GM10266 (cell line): Measurements from ENCODE around the gene CNTN4.

Source experiments
- DNase-seq: peaks from one replicate; pipeline ENCODE4 v3.0.0; 2012; ENCODE audit errors: extremely low spot score
- CTCF ChIP-seq: IDR thresholded peaks from 2 replicates; pipeline ENCODE4 v1.5.1; 2012; ENCODE audit warnings: mild to moderate bottlenecking, low read depth; ENCODE audit not compliant: control insufficient read depth, insufficient read depth; ENCODE audit errors: missing control alignments

The CNTN4 gene

GRCh38 chr3:2375376-2375775 is 276.7 kb downstream of the CNTN4 start:
- no peak for DNase-seq
- TF ChIP-seq CTCF, result no peak

- DNase-seq, result no peak
- no peak for TF ChIP-seq CTCF
Measured at GRCh38 chr3:2377281-2377680, 278.6 kb downstream of the CNTN4 start.

DNA sequence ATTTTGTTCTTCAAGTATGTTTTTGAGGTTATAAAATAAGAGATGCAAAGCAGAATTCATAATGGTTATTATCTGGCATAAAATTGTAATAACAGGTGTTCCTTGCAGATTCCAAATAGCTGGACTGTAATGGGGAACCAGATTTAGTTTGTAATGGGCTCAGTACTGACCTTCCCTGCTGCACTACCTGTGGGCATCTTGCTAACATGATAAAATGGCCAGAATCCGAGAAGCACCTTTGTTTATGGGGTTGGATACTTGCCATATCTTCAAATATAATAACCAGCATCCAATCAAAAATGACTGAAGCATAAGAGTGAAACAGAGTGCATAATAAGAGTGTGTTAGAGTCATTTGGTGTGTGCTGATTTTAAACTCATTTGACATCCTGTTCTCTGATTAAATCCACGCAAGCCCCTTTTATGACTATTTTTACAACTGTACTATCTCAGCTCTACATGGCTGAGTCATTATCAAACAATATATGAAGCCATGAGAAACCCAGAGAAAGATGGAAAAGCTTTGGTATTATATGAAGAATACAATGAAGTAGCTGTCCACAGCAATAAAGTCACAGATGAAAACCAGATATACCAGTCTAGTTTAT is 292.4 kb downstream of the CNTN4 start:
- no peak for TF ChIP-seq CTCF
- no peak for DNase-seq

DNA sequence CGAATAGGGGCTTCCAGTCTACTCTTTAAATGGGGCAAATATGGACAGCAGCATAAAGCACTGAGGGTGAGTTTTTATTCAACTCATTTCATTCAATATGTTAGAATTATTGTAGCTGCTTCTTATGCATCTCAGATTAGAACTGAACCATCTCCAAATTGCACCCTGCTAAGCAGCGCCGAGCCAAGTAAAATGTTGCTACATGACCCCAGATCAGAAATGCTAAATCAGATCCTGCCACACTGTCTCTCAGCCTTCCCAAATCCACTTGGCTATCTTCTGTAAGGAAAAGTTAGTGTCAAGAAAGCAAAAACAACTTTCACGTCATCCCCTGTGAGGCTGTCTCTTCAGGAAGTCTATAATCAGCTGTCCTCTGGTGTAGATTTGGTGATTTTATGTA is 293.2 kb downstream of the CNTN4 start:
- TF ChIP-seq CTCF, result no peak
- DNase-seq, result no peak

- TF ChIP-seq CTCF, result no peak
- no peak for DNase-seq
Measured at GRCh38 chr3:2392981-2393380, 294.3 kb downstream of the CNTN4 start.

DNA sequence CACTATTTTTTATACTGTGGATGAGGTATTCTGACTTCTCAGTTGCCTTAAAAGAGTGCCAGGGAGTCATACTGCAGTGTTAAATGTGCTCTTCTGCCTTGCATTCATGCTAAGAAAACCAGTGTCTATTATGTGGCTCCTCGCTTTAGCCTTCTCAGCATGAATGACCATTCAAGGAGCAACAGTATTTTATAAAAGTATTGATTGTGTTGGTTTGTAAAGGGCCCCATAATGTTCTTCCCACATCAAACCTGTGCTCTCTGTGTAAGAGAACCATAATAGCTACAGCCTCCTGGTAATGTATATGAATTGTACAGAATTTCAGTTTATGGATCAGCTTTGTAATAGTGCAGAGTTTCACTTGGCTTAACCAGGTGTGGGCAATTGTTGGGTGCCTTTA is 316.4 kb downstream of the CNTN4 start:
- DNase-seq, result no peak
- TF ChIP-seq CTCF, result no peak

- TF ChIP-seq CTCF, result no peak
- DNase-seq, result no peak
Measured at GRCh38 chr3:2420919-2421318, 322.3 kb downstream of the CNTN4 start.
